HEK293 (cell line): ENCODE results near the gene LAMB1.

Experiments
- TCF7L2 ChIP-seq: IDR thresholded peaks from 2 replicates; pipeline ENCODE4 v1.6.1; 2011; ENCODE audit warnings: low read depth, mild to moderate bottlenecking, inconsistent platforms, low read length, moderate library complexity, borderline replicate concordance
- TRIM28 ChIP-seq: IDR thresholded peaks from 2 replicates; pipeline ENCODE4 v1.6.1; 2011; ENCODE audit warnings: low read length, control low read depth, borderline replicate concordance

DNA sequence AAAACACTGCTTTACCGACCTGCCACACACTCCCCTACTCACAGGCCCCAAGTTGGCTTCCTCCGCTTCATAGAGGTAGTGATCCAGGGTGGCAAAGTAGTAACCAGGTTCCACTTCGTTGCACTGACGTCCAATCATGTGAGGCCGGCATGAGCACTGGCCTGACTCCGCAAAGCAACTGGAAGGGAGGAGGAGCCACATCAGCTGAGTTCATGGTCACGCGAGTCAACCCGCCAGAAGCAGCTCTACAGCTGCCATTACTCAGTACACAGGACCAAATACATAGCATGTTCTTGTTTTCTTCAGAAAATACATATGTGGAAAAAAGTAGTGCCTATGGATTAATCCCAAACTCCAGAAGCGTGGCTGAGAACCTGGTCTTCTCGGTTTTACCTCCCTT lies 38.5 kb downstream of the LAMB1 start:
- no peak for TF ChIP-seq TCF7L2
- TF ChIP-seq TRIM28 = no peak
